ENCODE measurements around the gene CD19. TPM values are rescaled to one million over a fixed set of nuclear protein-coding genes. Genes with fewer than 3 reads are reported as not detected.

CD19 gene
- total and polyA plus RNA-seq, 10 of the 15 experiments (the other 5 are each of a cell fraction or from before 2014, with no cell fraction given) = 1.2 to 125 (median 77.2) TPM

- peak; percentile 67 for ATAC-seq
- POLR2A ChIA-PET = interaction anchor here (0.6 to 2.1 kb wide), 5 partner anchors 11 to 1030 kb away, joined by 3 to 14 read pairs (median 3); partner anchors contain the start of genes CD19 and RABEP2
- TF ChIP-seq ETV6 (conservative IDR thresholded peaks at IDR 0.05 in 1 of 2, IDR thresholded peaks at IDR 0.05 in 1 of 2; ENCODE audit: borderline replicate concordance in 1 of 2, low read depth in 1 of 2) (no peak), POLR2A (IDR thresholded peaks at IDR 0.05; ENCODE audit: low read depth, low read length) (no peak), JUND (IDR thresholded peaks at IDR 0.05; ENCODE audit: low read depth, low read length) (no peak), IRF5 (IDR thresholded peaks at IDR 0.05; ENCODE audit: borderline replicate concordance) (no peak), ESRRA (IDR thresholded peaks at IDR 0.05; ENCODE audit: low read length) (no peak), LARP7 (IDR thresholded peaks at IDR 0.05) (no peak), RELA (IDR thresholded peaks at IDR 0.05; ENCODE audit: borderline replicate concordance, partially characterized antibody) (no peak), CHD2 (IDR thresholded peaks at IDR 0.05; ENCODE audit: borderline replicate concordance, low read depth, low read length) (no peak), GATAD2B (conservative IDR thresholded peaks at IDR 0.05; ENCODE audit: low read depth) (no peak; the same call in 1 of the 2 replicates), MLLT1 (IDR thresholded peaks at IDR 0.05) (no peak), ASH2L (IDR thresholded peaks at IDR 0.05; ENCODE audit: borderline replicate concordance, low read depth) (no peak), ZNF217 (IDR thresholded peaks at IDR 0.05) (no peak), RFX5 (IDR thresholded peaks at IDR 0.05; ENCODE audit: low read depth, low read length) (no peak), HDGF (IDR thresholded peaks at IDR 0.05) (no peak), MYB (IDR thresholded peaks at IDR 0.05; ENCODE audit: borderline replicate concordance, low read depth, low read length) (no peak)
- no TSS peak for BruUV-seq (replicated peaks)
- Histone ChIP-seq H3K79me2 (ENCODE audit: control insufficient read depth, insufficient read depth, low read length) (peaks cover 27% of the 10 kb centered on the region), H3K9me3 (replicated peaks; ENCODE audit: control insufficient read depth, insufficient read depth, low read length) (no peaks in the 10 kb centered on the region), H3K4me2 (ENCODE audit: control insufficient read depth, insufficient read depth) (peak overlapping the region; percentile 58), H3K27ac (ENCODE audit: control insufficient read depth, insufficient read depth) (peak overlapping the region; percentile 86), H3K4me3 (peak overlapping the region; percentile 99), H3K27me3 (replicated peaks in 1 of 2; ENCODE audit: control insufficient read depth in 2 of 2, insufficient read depth in 2 of 2, low read length in 1 of 2) (no peaks in the 10 kb centered on the region), H4K20me1 (ENCODE audit: control insufficient read depth, insufficient read depth) (no peaks in the 10 kb centered on the region), H3K36me3 (ENCODE audit: control insufficient read depth in 2 of 2, insufficient read depth in 2 of 2, low read length in 1 of 2) (peaks cover 11 to 16% of the 10 kb centered on the region in 2 experiments), H3K9ac (ENCODE audit: control insufficient read depth, insufficient read depth, low read length) (peak overlapping the region; percentile 95), H3K4me1 (ENCODE audit: control insufficient read depth, insufficient read depth, low read length) (0 out of 2 replicates have a peak, but pooled peaks cover 3% of the 10 kb centered on the region), H2AFZ (ENCODE audit: control insufficient read depth, low read depth, low read length) (peak overlapping the region; percentile 79)
- DNase-seq (ENCODE audit: low read depth, low spot score) = no peak
- in situ Hi-C loops (cut with MboI) (no loop called here), intact Hi-C loops (cut with micrococcal nuclease; ENCODE audit: unreplicated experiment) (no loop called here)
- WGBS (ENCODE audit: insufficient coverage, insufficient replicate concordance, low lambda C conversion rate, missing lambda C conversion rate) = 1% methylated on average over 17 of the region's 17 CpGs
- SMC1A ChIA-PET (ENCODE audit: uncharacterized antibody, unreplicated experiment) = interaction anchor here (1.4 to 2.5 kb wide), 3 partner anchors 22 to 28 kb away, joined by 6 read pairs; no protein-coding TSS in a partner anchor
- CTCF ChIA-PET = interaction anchor here (1.8 kb wide), 1 partner anchor 87 kb away, joined by 5 read pairs; no protein-coding TSS in a partner anchor
- RAD21 ChIA-PET (ENCODE audit: unreplicated experiment) = interaction anchor here (1.2 to 1.6 kb wide), 2 partner anchors 26 to 80 kb away, joined by 3 to 6 read pairs; partner anchors contain the start of gene RABEP2
- FAIRE-seq = peak; percentile 38
Observed at GRCh38 chr16:28951410-28951943, 19.7 kb downstream of the CD19 start.

All from GM12878 (cell line).